HepG2 (cell line): ENCODE results near the gene NCCRP1. TPM values are rescaled to one million over a fixed set of nuclear protein-coding genes. Genes with fewer than 3 reads are reported as not detected.

Experiments used
- ATAC-seq: fragments of 200-7000 bp; cut with Tn5 transposase; 3 replicates; pipeline ENCODE4 v1.9.1; 2020; ENCODE audit warnings: mild to moderate bottlenecking, moderate library complexity
- BruUV-seq: library from RNA; stranded (reverse); fragments of 400-500 nt; replicated peaks from 2 replicates; lab custom pipeline; 2021; lab: Mats Ljungman, UMichigan
- CTCF ChIA-PET: fragments of 300-600 bp; formaldehyde crosslinking; extraction: SDS; loops from one replicate; lab custom pipeline; 2021; ENCODE audit warnings: low total read pairs, inconsistent platforms, low intra/inter-chr PET ratio; lab: Yijun Ruan, JAX
- POLR2A ChIA-PET: fragments of 350-600 bp; sonication (Branson Sonifier 250); formaldehyde crosslinking; loops from one replicate; lab custom pipeline; 2020; ENCODE audit warnings: antibody characterized with exemption, inconsistent platforms; lab: Yijun Ruan, JAX
- DNase-seq: peaks from one replicate; pipeline ENCODE4 v3.0.0-alpha.2; 2015; ENCODE audit warnings: low spot score
- FAIRE-seq: peaks from 3 replicates; lab custom pipeline; 2011; peaks lifted over from hg19 to GRCh38; lab: Jason Lieb, UNC
- H2AFZ ChIP-seq: one replicate; pipeline ENCODE4 v1.6.1; 2011; ENCODE audit warnings: low read length, inconsistent platforms
- H3K27ac ChIP-seq: fragments of 300-600 bp; 3 replicates; pipeline ENCODE4 v1.8.0; 2011; ENCODE audit warnings: mixed run types, mild to moderate bottlenecking, mixed read lengths, low read length, inconsistent platforms; ENCODE audit not compliant: insufficient read depth; ENCODE audit errors: extremely low read length
- H3K27me3 ChIP-seq, 2 experiments: fragments of 200-600 bp in 1 of 2; 2 replicates in 1 of 2; 3 replicates in 1 of 2; pipeline versions ENCODE4 v1.6.0 to v1.8.0; 2011; ENCODE audit warnings: low read length in 2 of 2, mild to moderate bottlenecking in 2 of 2, moderate library complexity in 2 of 2, inconsistent platforms in 1 of 2; ENCODE audit not compliant: insufficient read depth in 2 of 2, control insufficient read depth in 1 of 2
- H3K36me3 ChIP-seq, 2 experiments: fragments of 200-600 bp in 1 of 2; replicated peaks in 1 of 2; 2 replicates in 1 of 2; 3 replicates in 1 of 2; pipeline versions ENCODE4 v1.5.1 to v1.8.0; 2011; ENCODE audit warnings: low read length in 2 of 2, inconsistent platforms in 1 of 2; ENCODE audit not compliant: insufficient read depth in 2 of 2, control insufficient read depth in 1 of 2
- H3K4me1 ChIP-seq: 2 replicates; pipeline ENCODE4 v1.5.1; 2012; ENCODE audit warnings: low read length, inconsistent platforms; ENCODE audit not compliant: insufficient read depth
- H3K4me2 ChIP-seq: 2 replicates; pipeline ENCODE4 v1.6.0; 2011; ENCODE audit warnings: low read depth, low read length, inconsistent platforms
- H3K4me3 ChIP-seq, 3 experiments: fragments of 200-600 bp in 1 of 3; sonication (generic), shearing (Covaris generic) in 1 of 3; replicated peaks in 1 of 3; 2 replicates each; pipeline ENCODE4 v1.5.1; 2011 to 2016; ENCODE audit warnings: low read length in 3 of 3, inconsistent platforms in 2 of 3, low read depth in 2 of 3, mild to moderate bottlenecking in 2 of 3, control low read depth in 1 of 3, mixed read lengths in 1 of 3; ENCODE audit not compliant: insufficient read depth in 1 of 3
- H3K79me2 ChIP-seq: one replicate; pipeline ENCODE4 v1.6.1; 2011; ENCODE audit warnings: low read length, inconsistent platforms; ENCODE audit not compliant: insufficient read depth
- H3K9ac ChIP-seq: 2 replicates; pipeline ENCODE4 v1.6.0; 2011; ENCODE audit warnings: mild to moderate bottlenecking, low read depth, low read length, inconsistent platforms; ENCODE audit not compliant: insufficient read depth
- H3K9me3 ChIP-seq: 2 replicates; pipeline ENCODE4 v1.5.1; 2012; ENCODE audit warnings: mild to moderate bottlenecking, low read length
- H4K20me1 ChIP-seq: 2 replicates; pipeline ENCODE4 v1.6.0; 2011; ENCODE audit warnings: inconsistent platforms, mild to moderate bottlenecking, low read length, moderate library complexity; ENCODE audit not compliant: insufficient read depth
- FOSL2 ChIP-seq: sonication (generic); formaldehyde crosslinking; IDR thresholded peaks from 2 replicates; pipeline ENCODE4 v1.4.0; 2020; ENCODE audit warnings: missing genetic modification reagents
- HNF1A ChIP-seq, 2 experiments: sonication (generic) in 1 of 2; formaldehyde crosslinking in 1 of 2; IDR thresholded peaks; 2 replicates each; pipeline versions ENCODE4 v1.4.0 to v1.6.1; 2016 to 2020; ENCODE audit warnings: borderline replicate concordance in 1 of 2, low read depth in 1 of 2, mild to moderate bottlenecking in 1 of 2, missing genetic modification reagents in 1 of 2
- STAG1 ChIP-seq: sonication (generic); formaldehyde crosslinking; IDR thresholded peaks from 2 replicates; pipeline ENCODE4 v1.4.0; 2020; ENCODE audit warnings: missing genetic modification reagents
- TSC22D2 ChIP-seq: sonication (generic); formaldehyde crosslinking; IDR thresholded peaks from 2 replicates; pipeline ENCODE4 v1.5.1; 2020; ENCODE audit warnings: missing genetic modification reagents, mild to moderate bottlenecking, borderline replicate concordance
- WIZ ChIP-seq: sonication (generic); formaldehyde crosslinking; IDR thresholded peaks from 2 replicates; pipeline ENCODE4 v1.5.1; 2020; ENCODE audit warnings: mild to moderate bottlenecking, missing genetic modification reagents
- WGBS: methylation state at CpG from one replicate; pipeline ENCODE4 v1.1.6; 2017; ENCODE audit warnings: low lambda C conversion rate; 5-methylcytosine and 5-hydroxymethylcytosine counted together
- in situ Hi-C: cut with HindIII; loops from 2 replicates; pipeline ENCODE4 v1.10.0; 2017; ENCODE audit warnings: low pct_unique_long_range_greater_than_20kb; ENCODE audit not compliant: extremely low pct_ligation_motif_present
- intact Hi-C: fragments of 100-400 bp; cut with micrococcal nuclease; formaldehyde crosslinking; loops from one replicate; pipeline ENCODE4 v1.10.0; 2022; ENCODE audit not compliant: unreplicated experiment
- polyA plus RNA-seq, 8 experiments: library from polyadenylated mRNA; depleted of rRNA in 3 of 8; stranded (reverse) in 7 of 8; unstranded in 1 of 8; fragments of >200 nt; fragmentation: Illumina TruSeq in 4 of 8; extraction: Trizol in 4 of 8; gene quantifications; 2 replicates each; pipeline versions ENCODE4 v1.2.1 to v1.2.3, GENCODE V29; 2011 to 2016; ENCODE audit warnings: low read depth in 4 of 8, missing spikeins in 1 of 8, mixed read lengths in 1 of 8; ENCODE audit not compliant: insufficient read depth in 1 of 8
- total RNA-seq, 5 experiments: library from RNA; depleted of rRNA; stranded (reverse); fragments of >200 nt; fragmentation: Illumina TruSeq; extraction: Trizol; gene quantifications; 2 replicates each; pipeline ENCODE4 v1.2.3, GENCODE V29; 2016; ENCODE audit warnings: low read depth in 1 of 5
- TF ChIP-seq, protein P1 (sequence below): sonication (generic); formaldehyde crosslinking; IDR thresholded peaks from 2 replicates; pipeline ENCODE4 v1.5.0; 2020; ENCODE audit warnings: mild to moderate bottlenecking, missing genetic modification reagents, moderate library complexity

NCCRP1 gene
- total and polyA plus RNA-seq, 2 of the 13 experiments (the other 11 are each of a cell fraction or from before 2014, with no cell fraction given), result not detected

- TF ChIP-seq HNF1A (IDR thresholded peaks at IDR 0.05; ENCODE audit: low read depth) (no peak), HNF1A (CRISPR knock-in tag; IDR thresholded peaks at IDR 0.05; ENCODE audit: borderline replicate concordance) (no peak), TSC22D2 (no peak)
- TF ChIP-seq, all 625 proteins: peak for 3
These were observed 27.0 kb downstream of the NCCRP1 start (continued) for GRCh38 chr19:39223703-39224279.

DNA sequence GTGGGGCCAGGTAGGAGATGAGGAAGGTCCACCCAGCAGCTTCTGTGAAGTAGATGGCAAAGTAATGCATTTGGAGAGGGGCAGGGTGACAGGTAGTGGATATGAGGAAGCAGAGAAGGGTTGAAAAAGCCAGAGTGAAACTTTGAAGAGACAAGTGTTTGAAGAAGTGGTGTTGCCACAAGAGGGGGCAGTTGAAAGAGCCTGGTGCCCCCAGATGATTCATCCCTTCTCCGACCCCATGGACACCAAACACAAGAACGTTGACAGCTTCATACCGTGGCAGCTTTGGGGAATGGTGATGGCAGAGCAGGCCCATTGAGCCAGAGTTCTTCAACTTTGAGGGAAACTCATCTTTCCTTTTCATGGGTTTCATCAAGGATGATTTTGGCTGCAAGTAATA, 28.1 kb downstream of the NCCRP1 start:
- POLR2A ChIA-PET, result no interaction called here
- no peaks in the 10 kb centered on the region for H3K36me3 ChIP-seq
- in situ Hi-C loops (no loop called here), intact Hi-C loops (no loop called here)
- no peaks in the 10 kb centered on the region for H4K20me1 ChIP-seq
- no peak for TF ChIP-seq WIZ (CRISPR knock-in tag)
- TF ChIP-seq STAG1 (CRISPR knock-in tag), result 0 out of 2 replicates have a peak, but pooled peaks have one; percentile 7
- peak; percentile 72 for TF ChIP-seq FOSL2
- TF ChIP-seq, protein P1, sequence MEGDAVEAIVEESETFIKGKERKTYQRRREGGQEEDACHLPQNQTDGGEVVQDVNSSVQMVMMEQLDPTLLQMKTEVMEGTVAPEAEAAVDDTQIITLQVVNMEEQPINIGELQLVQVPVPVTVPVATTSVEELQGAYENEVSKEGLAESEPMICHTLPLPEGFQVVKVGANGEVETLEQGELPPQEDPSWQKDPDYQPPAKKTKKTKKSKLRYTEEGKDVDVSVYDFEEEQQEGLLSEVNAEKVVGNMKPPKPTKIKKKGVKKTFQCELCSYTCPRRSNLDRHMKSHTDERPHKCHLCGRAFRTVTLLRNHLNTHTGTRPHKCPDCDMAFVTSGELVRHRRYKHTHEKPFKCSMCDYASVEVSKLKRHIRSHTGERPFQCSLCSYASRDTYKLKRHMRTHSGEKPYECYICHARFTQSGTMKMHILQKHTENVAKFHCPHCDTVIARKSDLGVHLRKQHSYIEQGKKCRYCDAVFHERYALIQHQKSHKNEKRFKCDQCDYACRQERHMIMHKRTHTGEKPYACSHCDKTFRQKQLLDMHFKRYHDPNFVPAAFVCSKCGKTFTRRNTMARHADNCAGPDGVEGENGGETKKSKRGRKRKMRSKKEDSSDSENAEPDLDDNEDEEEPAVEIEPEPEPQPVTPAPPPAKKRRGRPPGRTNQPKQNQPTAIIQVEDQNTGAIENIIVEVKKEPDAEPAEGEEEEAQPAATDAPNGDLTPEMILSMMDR, result peak; percentile 20; the same call in 1 of the 2 replicates
- H2AFZ ChIP-seq, result no peak overlapping the region
- H3K9me3 ChIP-seq, result no peaks in the 10 kb centered on the region
- no peak for FAIRE-seq
- WGBS, result 0% methylated on average over 2 of the region's 3 CpGs
- H3K9ac ChIP-seq, result no peak overlapping the region
- H3K79me2 ChIP-seq, result no peaks in the 10 kb centered on the region
- H3K27me3 ChIP-seq, result no peaks in the 10 kb centered on the region; a peak in 2 of 5 replicates
- no peak for ATAC-seq
- peak; percentile 18 for DNase-seq
- no peak overlapping the region for H3K4me3 ChIP-seq
- BruUV-seq, result no TSS peak
- H3K4me2 ChIP-seq, result no peak overlapping the region
- H3K27ac ChIP-seq, result no peak overlapping the region
- CTCF ChIA-PET, result no interaction called here
- no peaks in the 10 kb centered on the region for H3K4me1 ChIP-seq
